Urinary bladder (tissue), 4 donors: ENCODE data around the gene ST3GAL2. TPM values are rescaled to one million over a fixed set of nuclear protein-coding genes. Genes with fewer than 3 reads are reported as not detected.

Source experiments
- DNase-seq: peaks from one replicate; pipeline ENCODE4 v3.0.0-alpha.2; 2015; ENCODE audit errors: extremely low spot score
- H3K27ac ChIP-seq: one replicate; pipeline ENCODE4 v1.5.1; 2013; ENCODE audit warnings: low read depth, mild to moderate bottlenecking, moderate library complexity
- H3K36me3 ChIP-seq: one replicate; pipeline ENCODE4 v1.6.1; 2013; ENCODE audit warnings: mild to moderate bottlenecking, moderate library complexity; ENCODE audit not compliant: insufficient read depth
- H3K4me1 ChIP-seq: one replicate; pipeline ENCODE4 v1.6.1; 2013; ENCODE audit warnings: mild to moderate bottlenecking, moderate library complexity; ENCODE audit not compliant: insufficient read depth
- H3K4me3 ChIP-seq: one replicate; pipeline ENCODE4 v1.5.1; 2013; ENCODE audit warnings: low read depth, low read length
- WGBS: extraction: QIAGEN DNeasy Blood & Tissue Kit; methylation state at CpG from one replicate; pipeline ENCODE4 v1.1.7; 2013; 5-methylcytosine and 5-hydroxymethylcytosine counted together
- polyA plus RNA-seq: library from polyadenylated mRNA; stranded (reverse); fragments of 200-250 nt; gene quantifications from one replicate; pipeline ENCODE4 v1.2.3, GENCODE V29; 2013
- total RNA-seq: library from RNA; depleted of rRNA; stranded (reverse); fragments of >200 nt; gene quantifications from one replicate; pipeline ENCODE4 v1.2.3, GENCODE V29; 2014
- donor health status: healthy with polysubstance abuse.
- donor health status: healthy.

Gene ST3GAL2
- total and polyA plus RNA-seq, 2 donors, result 19.3 to 30.5 TPM

DNA sequence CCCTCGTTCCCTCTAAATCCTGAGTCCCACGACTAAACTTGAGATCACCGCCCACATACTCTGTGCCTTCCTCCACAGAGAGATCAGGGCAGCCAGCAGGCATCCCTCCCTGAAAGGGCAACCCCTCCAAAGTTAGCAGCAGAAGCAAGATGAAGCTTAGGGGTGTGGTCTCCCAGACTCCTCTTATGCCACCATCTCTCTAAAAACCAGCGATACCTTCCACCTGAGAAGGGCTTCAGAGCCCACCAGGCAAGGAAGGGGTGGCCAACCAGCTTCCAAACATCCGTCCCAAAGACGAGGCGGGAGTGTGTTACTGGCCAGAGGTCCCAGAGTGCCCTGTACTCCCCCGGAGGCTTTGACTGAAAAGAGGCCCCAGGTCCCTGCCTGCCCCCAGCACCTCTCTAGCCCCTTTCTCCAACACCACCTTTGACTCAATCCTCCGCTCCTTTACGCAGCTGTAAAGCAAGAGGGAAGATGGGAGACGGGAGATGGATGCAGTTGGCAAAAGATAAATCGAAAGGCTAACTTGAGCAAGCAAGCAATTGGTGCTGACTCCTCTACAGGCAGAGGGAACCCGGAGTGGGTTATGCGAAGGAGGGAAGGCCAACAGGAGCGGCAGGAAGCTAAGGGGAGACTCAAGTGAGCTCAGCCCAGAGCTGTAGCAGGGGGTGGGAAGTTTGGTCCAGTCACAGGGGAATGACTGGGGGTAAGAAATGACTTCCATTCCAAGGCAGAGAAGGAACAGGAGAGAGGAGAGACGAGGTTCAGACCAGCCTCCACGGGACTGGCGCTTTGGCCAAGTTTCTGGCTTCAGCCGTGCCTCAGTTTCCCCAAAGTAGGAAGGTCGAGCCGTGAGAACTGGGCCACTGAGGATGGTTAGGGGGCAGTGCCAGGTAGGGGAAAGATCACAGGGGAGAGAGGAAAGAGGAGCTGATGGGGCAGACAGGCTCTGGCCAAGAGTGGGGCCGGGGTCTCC is 1.0 kb downstream of the ST3GAL2 start:
- Histone ChIP-seq H3K4me1 (no peaks in the 10 kb centered on the region), H3K36me3 (no peaks in the 10 kb centered on the region), H3K4me3 (peak overlapping the region; percentile 83), H3K27ac (no peak overlapping the region)
- no peak for DNase-seq
- WGBS, result 8% methylated on average over 22 of the region's 22 CpGs

DNA sequence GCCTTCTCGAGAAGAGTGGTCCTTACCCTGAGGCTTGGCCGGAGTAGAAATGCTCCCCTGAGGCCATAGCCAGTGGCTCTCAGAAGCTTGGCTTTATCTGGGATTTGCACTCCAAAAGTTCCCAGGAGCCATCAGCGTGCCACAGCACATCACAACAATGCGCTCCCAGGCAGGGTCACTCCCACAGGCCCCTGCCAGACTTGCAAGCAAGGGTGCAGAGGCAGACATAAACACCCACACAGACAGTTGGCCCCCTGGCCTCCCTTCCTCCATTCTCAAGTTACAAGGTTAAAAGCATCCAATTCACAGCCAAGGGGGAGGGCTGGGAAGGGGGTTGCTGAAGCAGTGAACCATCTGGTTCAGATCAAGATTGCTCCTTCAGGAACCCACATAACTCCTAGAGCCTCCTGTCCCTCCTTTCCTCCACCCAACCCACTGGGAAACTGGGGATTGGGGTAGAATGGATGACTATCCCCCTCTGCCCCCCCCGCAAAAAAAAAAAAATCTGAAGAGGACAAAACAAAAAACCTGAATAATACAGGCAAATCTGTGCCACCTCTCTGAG is 1.8 kb downstream of the ST3GAL2 start:
- no peaks in the 10 kb centered on the region for H3K4me1 ChIP-seq
- H3K36me3 ChIP-seq, result no peaks in the 10 kb centered on the region
- no peak overlapping the region for H3K4me3 ChIP-seq
- WGBS, result 23% methylated on average over 5 of the region's 5 CpGs
- DNase-seq, result peak; percentile 74
- no peak overlapping the region for H3K27ac ChIP-seq

DNA sequence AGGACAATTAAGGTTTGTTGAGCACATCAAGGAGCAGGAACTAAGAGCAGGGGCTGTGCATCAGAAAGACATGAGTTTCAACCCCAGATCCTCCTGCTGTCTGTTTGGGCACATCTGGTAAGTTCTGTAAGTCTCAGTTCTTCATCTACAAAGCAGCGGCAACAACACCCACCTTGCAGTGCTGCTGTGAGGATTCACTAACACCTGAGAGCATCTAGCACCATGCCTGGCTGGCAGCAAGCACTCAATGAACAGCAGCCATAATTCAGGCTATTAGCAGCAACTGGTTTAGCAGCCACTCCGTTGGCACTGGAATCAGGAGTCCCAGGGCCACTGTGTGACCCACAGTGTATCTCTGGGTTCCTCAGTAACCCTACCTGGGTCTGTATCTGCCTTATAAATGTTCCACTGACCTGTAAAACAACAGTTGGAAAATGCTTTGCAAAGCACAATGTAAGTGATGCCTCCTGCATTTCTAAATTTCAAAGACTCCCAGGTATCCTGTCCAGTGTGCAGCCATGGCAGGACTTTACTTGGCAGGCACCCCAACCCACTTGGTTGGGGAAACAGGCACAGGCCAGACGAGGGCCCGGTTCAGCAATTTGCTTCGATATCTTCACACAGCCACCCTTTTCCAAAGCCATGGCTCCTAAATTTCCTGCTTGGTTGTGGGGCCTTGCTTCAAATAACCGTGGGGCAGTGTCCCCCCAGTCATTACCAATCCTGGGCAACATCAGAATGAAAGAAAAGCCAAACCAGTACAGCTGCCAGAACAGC is 4.2 kb downstream of the ST3GAL2 start:
- H3K4me1 ChIP-seq, result no peaks in the 10 kb centered on the region
- no peak overlapping the region for H3K27ac ChIP-seq

DNA sequence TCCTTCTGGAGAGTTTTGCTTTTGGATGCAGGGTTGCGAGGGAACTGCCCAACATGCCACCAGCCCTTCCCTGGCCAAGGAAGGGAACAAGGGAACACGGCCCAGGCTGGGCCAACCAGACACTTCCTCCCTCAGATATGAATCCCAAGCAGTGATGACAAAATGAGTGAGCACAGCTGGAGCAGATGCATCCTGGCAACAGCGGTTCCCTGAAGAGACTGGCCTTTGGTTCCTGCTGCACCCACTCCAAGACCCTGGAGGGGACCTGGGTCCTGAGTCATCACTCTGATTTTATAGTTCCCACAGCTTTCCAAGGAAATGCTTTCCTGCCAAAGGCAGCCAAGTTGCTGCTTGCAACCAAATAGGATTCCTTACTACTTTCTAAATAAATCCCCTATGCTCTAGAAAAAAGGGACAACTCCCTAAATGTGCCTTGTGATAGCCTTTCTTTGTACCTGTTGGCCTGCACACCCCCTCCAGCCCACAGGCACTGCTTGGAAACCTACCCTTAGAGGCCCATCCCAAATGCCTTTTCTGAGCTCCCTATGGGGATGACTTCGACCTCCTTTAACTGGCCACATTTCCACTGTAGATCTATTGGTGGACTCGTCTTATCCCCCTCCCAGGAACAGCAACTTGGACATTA is 5.3 kb downstream of the ST3GAL2 start:
- Histone ChIP-seq H3K4me3 (no peak overlapping the region), H3K27ac (no peak overlapping the region), H3K36me3 (no peaks in the 10 kb centered on the region), H3K4me1 (no peaks in the 10 kb centered on the region)
- DNase-seq, result no peak
- WGBS, result 23% methylated on average over 5 of the region's 5 CpGs

More for the DNA sequence above, 4.2 kb downstream of the ST3GAL2 start:
- no peak for DNase-seq
- no peak overlapping the region for H3K4me3 ChIP-seq
- WGBS, result 85% methylated on average over 6 of the region's 6 CpGs
- H3K36me3 ChIP-seq, result no peaks in the 10 kb centered on the region

DNA sequence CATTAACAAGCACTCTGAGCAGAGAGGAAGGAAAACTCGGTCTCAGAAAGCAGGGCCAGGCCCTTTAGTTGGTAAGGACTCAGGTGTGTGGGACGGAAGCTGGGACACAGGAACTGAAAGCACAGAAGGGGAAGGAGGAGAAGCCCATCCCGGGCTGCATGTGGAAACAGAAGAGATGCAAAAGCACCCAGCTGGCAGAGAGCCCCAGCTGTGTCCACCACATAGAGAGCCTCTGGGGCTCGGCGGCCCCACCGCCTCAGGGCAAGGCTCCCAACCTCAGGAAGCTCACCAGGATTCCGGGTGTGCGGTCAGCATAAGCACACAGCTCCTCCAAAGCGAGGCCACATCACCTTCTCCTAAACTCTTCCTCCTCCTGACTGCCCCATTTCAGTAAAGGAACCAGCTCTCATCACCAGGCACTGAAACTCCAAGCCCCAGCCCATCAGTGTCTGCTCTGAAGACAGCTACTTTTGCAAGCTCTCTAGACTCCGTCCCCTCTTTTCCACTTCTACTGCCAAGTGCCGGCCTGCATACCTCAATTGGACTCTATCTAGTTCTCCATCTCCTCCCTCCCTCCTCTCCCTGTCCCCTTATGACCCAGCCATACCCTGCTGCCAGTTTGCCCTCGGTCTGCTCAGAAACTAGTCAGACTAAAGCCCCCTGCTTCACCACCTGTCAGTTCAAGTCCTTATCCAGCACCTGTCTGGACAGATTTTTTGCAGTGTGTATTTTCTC is 6.0 kb downstream of the ST3GAL2 start:
- no peak overlapping the region for H3K27ac ChIP-seq
- no peaks in the 10 kb centered on the region for H3K4me1 ChIP-seq
- no peak overlapping the region for H3K4me3 ChIP-seq
- DNase-seq, result no peak
- H3K36me3 ChIP-seq, result no peaks in the 10 kb centered on the region
- WGBS, result 23% methylated on average over 12 of the region's 12 CpGs

DNA sequence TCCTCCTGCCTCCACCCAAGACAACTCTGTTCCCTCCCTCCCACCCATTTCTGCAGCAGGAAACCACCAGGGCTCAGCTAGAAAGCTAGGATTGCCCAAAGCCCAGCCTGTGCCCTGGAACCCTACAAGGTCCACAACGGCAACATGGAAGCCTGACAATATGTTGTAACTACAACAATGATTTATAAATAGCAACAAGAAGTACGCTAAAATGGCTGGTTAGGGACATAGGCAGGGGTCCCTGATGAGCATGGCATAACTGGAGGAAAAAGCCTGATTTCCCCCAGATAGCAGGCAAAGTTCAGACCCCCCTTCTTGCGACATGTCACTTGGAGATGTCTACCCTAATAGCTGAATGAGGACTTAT is 6.6 kb downstream of the ST3GAL2 start:
- no peak overlapping the region for H3K27ac ChIP-seq
- no peaks in the 10 kb centered on the region for H3K36me3 ChIP-seq
- DNase-seq, result no peak
- H3K4me3 ChIP-seq, result no peak overlapping the region
- 44% methylated on average over 3 of the region's 3 CpGs for WGBS
- no peaks in the 10 kb centered on the region for H3K4me1 ChIP-seq

DNA sequence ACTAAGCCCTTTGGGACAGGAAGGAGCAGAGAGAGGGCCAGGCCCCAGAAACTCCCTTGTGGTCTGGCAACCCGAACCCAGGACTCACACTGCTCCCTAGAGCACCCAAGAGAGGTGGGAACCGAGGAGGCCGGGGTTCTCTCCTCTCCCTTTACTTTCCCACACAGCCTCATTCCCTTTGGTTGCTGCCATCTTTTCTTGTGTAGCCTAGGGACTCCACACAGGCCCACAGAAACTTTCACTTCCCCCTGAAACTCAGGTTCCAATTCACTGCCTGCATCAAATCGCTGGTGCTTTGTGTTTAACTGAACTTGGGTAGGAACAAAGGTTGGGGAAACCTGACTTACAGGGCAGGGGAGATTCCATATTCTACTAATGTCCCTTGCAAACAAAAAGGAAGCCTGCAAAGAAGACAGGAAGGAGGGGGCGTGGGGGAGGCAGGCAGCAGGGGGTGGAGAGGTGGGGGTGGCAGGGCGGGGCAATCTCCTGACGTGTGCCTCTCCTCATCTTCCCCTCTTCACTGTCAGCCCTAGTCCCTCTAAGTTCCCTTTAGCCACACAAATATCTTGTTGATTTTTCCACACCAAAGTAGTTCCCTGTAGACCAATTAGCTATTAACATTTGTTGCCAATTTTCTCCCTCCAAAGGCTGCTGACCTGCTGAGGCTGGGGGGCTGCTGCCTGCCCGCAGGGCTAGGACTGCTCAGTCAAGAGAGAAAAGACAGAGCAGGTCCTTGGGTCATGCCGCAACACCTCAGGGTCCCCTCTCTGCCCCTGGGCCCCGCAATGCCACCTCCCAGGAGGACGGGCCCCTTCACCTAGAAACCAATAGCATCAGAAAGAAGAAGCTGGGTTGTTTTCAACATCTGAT is 8.0 kb downstream of the ST3GAL2 start:
- H3K4me1 ChIP-seq, result no peaks in the 10 kb centered on the region
- DNase-seq, result peak; percentile 58

DNA sequence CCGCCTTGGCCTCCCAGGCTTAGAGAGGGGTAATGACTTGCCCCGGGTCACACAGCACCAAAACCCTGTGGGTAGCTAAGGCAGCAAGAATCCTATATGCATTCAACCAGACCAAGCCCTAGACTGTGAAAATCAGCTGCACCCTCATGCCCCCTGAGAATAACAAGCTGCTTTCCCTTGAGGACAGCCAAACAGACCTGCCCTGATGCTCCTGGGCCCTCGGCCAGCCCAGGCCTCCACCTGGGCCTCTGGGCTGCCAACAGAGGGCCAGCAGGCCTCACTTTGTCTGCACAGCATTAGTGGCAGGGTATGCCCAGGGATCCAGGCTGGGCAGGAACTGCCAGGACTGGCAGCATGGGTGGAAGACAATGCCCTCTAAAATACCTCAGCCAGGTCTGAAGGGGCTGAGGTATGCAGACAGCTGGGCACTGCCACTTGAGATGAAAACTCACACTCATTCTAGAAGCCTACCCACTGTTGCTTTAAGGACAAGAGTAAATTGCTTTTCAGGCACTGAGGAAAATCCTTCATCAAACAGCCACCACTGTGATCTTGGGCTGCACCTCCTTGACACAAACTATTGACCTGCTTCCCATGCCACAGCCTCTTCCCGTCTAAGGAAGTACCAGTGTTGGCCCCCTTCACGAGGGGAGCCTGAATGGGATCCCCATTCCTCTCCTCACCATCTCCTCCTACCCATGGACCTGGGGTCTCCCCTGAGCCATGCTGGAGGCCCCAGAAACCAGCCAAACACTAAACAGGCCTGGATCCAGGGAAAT is 8.8 kb downstream of the ST3GAL2 start:
- Histone ChIP-seq H3K4me3 (no peak overlapping the region), H3K36me3 (no peaks in the 10 kb centered on the region), H3K27ac (peak overlapping the region; percentile 44), H3K4me1 (no peaks in the 10 kb centered on the region)
- 71% methylated on average over 5 of the region's 5 CpGs for WGBS
- DNase-seq, result no peak

More for the DNA sequence above, 8.0 kb downstream of the ST3GAL2 start:
- peak overlapping the region; percentile 44 for H3K27ac ChIP-seq
- 61% methylated on average over 11 of the region's 11 CpGs for WGBS
- no peaks in the 10 kb centered on the region for H3K36me3 ChIP-seq
- H3K4me3 ChIP-seq, result no peak overlapping the region

DNA sequence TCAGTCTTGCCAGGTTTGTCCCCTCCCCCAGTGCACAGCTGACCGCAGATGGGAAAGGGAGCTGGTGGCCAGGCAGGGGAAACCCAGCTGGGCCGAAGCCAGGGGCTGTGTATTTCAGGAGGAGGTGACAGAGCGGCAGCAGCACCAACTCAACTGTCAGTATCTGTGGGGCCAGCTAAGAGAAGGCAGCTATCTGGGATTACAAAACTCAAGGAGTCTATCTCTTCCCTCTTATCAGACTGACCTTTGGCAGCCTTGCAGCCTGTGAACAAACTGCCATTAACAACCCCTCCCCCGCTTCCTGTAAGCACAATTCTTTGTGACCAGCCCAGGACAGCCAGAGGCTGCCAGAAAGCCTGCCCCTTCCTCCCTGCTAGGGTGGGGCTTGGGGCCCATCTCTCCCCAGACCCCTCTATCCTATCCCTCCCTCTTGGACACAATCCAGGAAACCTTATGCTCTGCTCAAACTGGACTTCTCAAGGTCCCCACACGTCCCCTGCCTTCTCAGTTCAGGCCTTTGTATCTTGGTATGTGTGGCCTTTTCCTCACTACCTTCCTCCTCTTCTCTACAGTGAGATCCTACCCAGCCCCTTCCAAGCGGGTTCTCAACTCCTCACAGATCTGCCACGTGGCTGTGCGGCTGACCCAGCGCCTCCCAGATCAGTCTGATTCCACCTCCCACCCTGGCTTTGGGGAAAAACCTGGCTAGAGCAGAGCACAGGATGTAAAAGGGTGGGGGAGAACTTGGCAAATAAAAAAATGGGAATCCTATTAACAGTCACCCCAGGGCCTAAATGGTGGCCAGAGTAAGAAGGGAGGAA is 10.5 kb downstream of the ST3GAL2 start:
- no peaks in the 10 kb centered on the region for H3K4me1 ChIP-seq
- 6% methylated on average over 9 of the region's 9 CpGs for WGBS
- H3K4me3 ChIP-seq, result no peak overlapping the region

DNA sequence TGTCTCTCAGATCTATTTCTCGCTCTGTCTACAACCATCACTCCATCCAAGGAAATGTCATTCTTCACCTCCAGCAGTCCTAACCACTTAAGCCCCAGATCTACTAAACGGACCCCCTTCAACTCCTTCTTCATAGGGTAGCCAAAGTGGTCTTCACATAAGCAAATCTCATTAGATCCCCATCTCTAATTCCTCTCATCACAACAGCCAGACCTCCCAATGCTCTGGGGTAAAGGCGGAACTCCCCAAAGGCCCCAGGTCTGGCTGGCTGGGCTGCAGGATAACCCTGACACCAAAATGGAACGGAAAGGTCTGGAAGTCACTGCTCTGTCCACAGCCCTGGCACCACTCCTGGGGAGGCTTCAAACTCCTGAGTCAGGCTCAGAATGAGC is 11.1 kb downstream of the ST3GAL2 start:
- H3K27ac ChIP-seq, result peak overlapping the region; percentile 55
- no peak overlapping the region for H3K4me3 ChIP-seq
- no peaks in the 10 kb centered on the region for H3K4me1 ChIP-seq
- DNase-seq, result no peak
- 37% methylated on average over 4 of the region's 4 CpGs for whole genome bisulfite sequencing
- no peaks in the 10 kb centered on the region for H3K36me3 ChIP-seq

More for the DNA sequence above, 10.5 kb downstream of the ST3GAL2 start:
- H3K36me3 ChIP-seq, result no peaks in the 10 kb centered on the region
- peak overlapping the region; percentile 68 for H3K27ac ChIP-seq
- peak; percentile 86 for DNase-seq

DNA sequence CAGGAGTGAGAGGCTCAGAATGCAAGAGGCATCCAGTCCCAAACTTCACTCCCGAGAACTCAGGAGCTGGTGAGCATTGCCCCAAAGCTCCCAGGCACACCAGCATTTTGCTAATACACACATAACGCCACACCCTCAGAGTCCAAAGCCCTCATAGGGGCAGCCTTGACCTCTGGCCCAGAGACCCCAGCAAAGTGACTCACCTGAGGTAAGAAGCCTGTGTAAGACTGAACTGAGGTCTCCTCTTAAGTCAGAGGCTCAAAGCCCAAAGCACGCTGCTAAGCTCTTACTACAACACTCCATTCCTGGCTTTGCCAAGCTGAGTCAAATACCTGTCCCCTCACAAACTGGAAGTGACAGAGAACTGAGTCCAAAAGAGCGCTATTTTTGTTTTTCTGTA is 16.4 kb downstream of the ST3GAL2 start:
- no peaks in the 10 kb centered on the region for H3K4me1 ChIP-seq
- WGBS, result 86% methylated on average over 4 of the region's 4 CpGs
- H3K36me3 ChIP-seq, result no peaks in the 10 kb centered on the region

More for the DNA sequence above, 16.4 kb downstream of the ST3GAL2 start:
- no peak overlapping the region for H3K27ac ChIP-seq
- no peak overlapping the region for H3K4me3 ChIP-seq
- no peak for DNase-seq
